Thyroid gland (tissue), 4 donors: Measurements from ENCODE around the gene DLG2. TPM values are rescaled to one million over a fixed set of nuclear protein-coding genes. Genes with fewer than 3 reads are reported as not detected.

ENCODE experiments used
- DNase-seq, 2 donors: peaks; one replicate each; pipeline ENCODE4 v3.0.0-alpha.2; 2019
- H3K27ac ChIP-seq, 3 donors: fragments of 200-600 bp; sonication (generic); 1 replicate in 2 of 3; 2 replicates in 1 of 3; pipeline ENCODE4 v1.5.1; 2016 to 2019; ENCODE audit warnings: mild to moderate bottlenecking in 1 of 3, moderate library complexity in 1 of 3
- H3K27me3 ChIP-seq: fragments of 200-600 bp; sonication (generic); one replicate; pipeline ENCODE4 v1.5.1; 2019
- H3K36me3 ChIP-seq, 2 donors: fragments of 200-600 bp; sonication (generic); one replicate each; pipeline ENCODE4 v1.5.1; 2016 to 2019
- H3K4me1 ChIP-seq, 2 donors: fragments of 200-600 bp; sonication (generic); one replicate each; pipeline ENCODE4 v1.5.1; 2017 to 2019
- H3K4me3 ChIP-seq, 3 donors: fragments of 200-600 bp; sonication (generic); replicated peaks in 1 of 3; 1 replicate in 2 of 3; 2 replicates in 1 of 3; pipeline ENCODE4 v1.5.1; 2016; ENCODE audit warnings: mild to moderate bottlenecking in 1 of 3
- H3K9me3 ChIP-seq: fragments of 200-600 bp; sonication (generic); one replicate; pipeline ENCODE4 v1.5.1; 2017
- POLR2A ChIP-seq, 2 donors: fragments of 450-650 bp; IDR thresholded peaks; one replicate each; pipeline ENCODE4 v1.6.1; 2017; ENCODE audit warnings: antibody characterized with exemption in 2 of 2, mild to moderate bottlenecking in 2 of 2, moderate library complexity in 1 of 2
- WGBS, 2 donors: methylation state at CpG; one replicate each; pipeline ENCODE4 v1.1.5; 2017; 5-methylcytosine and 5-hydroxymethylcytosine counted together
- intact Hi-C: fragments of 100-400 bp; cut with DNase I; formaldehyde crosslinking; loops from one replicate; pipeline ENCODE4 v1.15.1; 2023
- total RNA-seq, 4 donors: library from RNA; depleted of rRNA; stranded (reverse); fragments of >200 nt; gene quantifications; one replicate each; pipeline ENCODE4 v1.2.3, GENCODE V29; 2016
- TF ChIP-seq, protein P1 (sequence below), 6 experiments: fragments of 200-600 bp in 3 of 6; fragments of 450-650 bp in 3 of 6; sonication (generic) in 3 of 6; IDR thresholded peaks; one replicate each; pipeline ENCODE4 v1.5.1; 2016 to 2019; ENCODE audit warnings: antibody characterized with exemption in 6 of 6, mild to moderate bottlenecking in 2 of 6, inconsistent platforms in 1 of 6, moderate library complexity in 1 of 6

Gene DLG2
- total RNA-seq, 4 donors from 2014 or later = 29.4 to 79.4 (median 42.4) TPM

DNA sequence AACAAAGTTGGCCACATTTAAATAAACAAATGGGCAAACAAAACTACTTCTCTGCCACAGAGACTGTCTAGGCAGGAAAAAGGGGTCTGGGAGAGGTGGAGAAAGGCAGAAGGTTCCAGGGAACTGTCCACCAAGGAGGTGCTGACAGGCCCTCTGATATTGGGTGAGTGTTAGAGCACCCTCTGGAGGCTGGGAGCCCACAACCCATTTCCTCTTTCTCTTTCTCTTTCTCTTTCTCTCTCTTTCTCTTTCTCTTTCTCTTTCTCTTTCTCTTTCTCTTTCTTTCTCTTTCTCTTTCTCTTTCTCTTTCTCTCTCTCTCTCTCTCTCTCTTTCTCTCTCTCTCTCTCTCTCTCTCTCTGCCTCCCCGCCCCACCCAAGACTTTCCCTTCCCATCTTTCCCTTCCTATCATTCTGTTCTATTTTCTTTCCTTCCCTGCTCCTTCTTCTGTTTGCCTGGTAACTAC, 912.8 kb downstream of the DLG2 start:
- no peaks in the 10 kb centered on the region for H3K27me3 ChIP-seq
- no peak overlapping the region for H3K4me3 ChIP-seq
- no peaks in the 10 kb centered on the region for H3K36me3 ChIP-seq
- H3K9me3 ChIP-seq = no peaks in the 10 kb centered on the region
- TF ChIP-seq POLR2A (IDR thresholded peaks at IDR 0.05) = no peak
- TF ChIP-seq, protein P1, sequence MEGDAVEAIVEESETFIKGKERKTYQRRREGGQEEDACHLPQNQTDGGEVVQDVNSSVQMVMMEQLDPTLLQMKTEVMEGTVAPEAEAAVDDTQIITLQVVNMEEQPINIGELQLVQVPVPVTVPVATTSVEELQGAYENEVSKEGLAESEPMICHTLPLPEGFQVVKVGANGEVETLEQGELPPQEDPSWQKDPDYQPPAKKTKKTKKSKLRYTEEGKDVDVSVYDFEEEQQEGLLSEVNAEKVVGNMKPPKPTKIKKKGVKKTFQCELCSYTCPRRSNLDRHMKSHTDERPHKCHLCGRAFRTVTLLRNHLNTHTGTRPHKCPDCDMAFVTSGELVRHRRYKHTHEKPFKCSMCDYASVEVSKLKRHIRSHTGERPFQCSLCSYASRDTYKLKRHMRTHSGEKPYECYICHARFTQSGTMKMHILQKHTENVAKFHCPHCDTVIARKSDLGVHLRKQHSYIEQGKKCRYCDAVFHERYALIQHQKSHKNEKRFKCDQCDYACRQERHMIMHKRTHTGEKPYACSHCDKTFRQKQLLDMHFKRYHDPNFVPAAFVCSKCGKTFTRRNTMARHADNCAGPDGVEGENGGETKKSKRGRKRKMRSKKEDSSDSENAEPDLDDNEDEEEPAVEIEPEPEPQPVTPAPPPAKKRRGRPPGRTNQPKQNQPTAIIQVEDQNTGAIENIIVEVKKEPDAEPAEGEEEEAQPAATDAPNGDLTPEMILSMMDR (IDR thresholded peaks at IDR 0.05) = peak in 3 of 6 experiments; percentile 25 to 44 (median 26)
- no peak overlapping the region for H3K27ac ChIP-seq
- intact Hi-C loops = no loop called here
- 22 to 25% methylated on average over 1 of the region's 1 CpG for WGBS, 2 donors
- no peaks in the 10 kb centered on the region for H3K4me1 ChIP-seq
- DNase-seq = peak; percentile 44 to 63

DNA sequence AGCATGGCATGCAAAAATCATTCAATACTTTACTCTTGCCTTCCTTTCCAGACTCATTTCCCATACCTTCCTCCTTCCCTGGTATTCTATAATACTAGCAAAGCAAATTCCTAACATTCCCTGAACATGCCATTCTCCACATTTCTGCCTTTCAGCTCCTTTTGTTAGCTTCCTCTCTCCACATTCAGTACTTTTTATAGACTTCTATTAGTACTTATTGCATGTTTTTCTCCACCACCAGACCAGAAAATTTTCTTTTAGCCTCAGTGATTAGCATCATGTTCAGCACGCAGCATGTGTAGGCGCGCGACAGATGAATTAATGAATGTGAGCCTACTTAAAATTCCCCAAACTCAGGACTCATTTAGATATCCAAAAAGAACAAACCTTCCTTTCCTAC, 935.3 kb downstream of the DLG2 start:
- DNase-seq = no peak
- Histone ChIP-seq H3K27ac (no peak overlapping the region), H3K4me3 (no peak overlapping the region), H3K36me3 (no peaks in the 10 kb centered on the region), H3K4me1 (no peaks in the 10 kb centered on the region), H3K9me3 (no peaks in the 10 kb centered on the region), H3K27me3 (no peaks in the 10 kb centered on the region)
- intact Hi-C loops = no loop called here
- TF ChIP-seq POLR2A (IDR thresholded peaks at IDR 0.05) = no peak
- TF ChIP-seq, protein P1 (IDR thresholded peaks at IDR 0.05) = no peak
- WGBS, 2 donors = 63 to 75% methylated on average over 4 of the region's 4 CpGs

DNA sequence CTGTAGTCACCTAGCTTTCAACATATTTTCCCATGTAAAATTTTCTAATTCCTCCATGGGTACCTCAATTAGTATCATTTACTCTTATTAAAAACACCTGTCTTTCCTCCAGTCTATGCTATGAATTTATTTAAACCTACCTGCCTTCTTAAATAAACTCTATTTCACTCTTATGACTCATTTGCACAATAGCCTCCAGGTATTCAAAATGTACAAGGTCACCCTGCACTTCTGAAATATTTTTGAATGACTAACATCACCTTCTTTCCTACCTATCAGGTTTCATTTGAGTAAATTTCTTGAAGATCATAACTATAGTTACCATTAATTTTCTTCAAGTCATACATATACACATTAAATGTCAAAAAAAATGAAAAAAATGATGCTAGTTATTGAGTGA, 939.7 kb downstream of the DLG2 start:
- DNase-seq = no peak
- Histone ChIP-seq H3K27ac (no peak overlapping the region), H3K4me3 (no peak overlapping the region), H3K27me3 (no peaks in the 10 kb centered on the region), H3K9me3 (no peaks in the 10 kb centered on the region), H3K4me1 (no peaks in the 10 kb centered on the region), H3K36me3 (no peaks in the 10 kb centered on the region)
- no peak for TF ChIP-seq POLR2A (IDR thresholded peaks at IDR 0.05)
- TF ChIP-seq, protein P1 (IDR thresholded peaks at IDR 0.05) = no peak
- intact Hi-C loops = no loop called here

DNA sequence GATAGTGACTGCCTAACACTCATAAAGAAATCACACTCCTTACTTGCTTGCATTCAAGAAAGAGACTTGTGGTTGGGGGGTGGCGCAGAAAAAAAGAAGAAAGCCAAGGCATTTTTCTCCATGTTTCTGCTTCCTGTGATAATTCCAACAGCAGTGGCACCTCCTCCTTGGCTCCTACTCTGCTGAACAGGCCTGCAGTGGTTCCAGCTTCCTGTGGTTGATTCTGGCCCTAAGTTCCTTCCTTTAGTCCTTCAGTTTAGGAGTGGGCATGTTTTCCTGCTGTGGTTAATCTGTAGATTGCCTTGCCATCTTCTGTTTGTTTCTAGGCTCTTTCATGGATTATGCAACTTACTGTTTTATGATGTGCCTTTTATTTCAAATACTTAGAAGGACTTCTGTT, 940.4 kb downstream of the DLG2 start:
- TF ChIP-seq POLR2A (IDR thresholded peaks at IDR 0.05) = no peak
- TF ChIP-seq, protein P1 (IDR thresholded peaks at IDR 0.05) = no peak
- Histone ChIP-seq H3K4me3 (no peak overlapping the region), H3K36me3 (no peaks in the 10 kb centered on the region), H3K27ac (no peak overlapping the region), H3K9me3 (no peaks in the 10 kb centered on the region), H3K4me1 (no peaks in the 10 kb centered on the region), H3K27me3 (no peaks in the 10 kb centered on the region)
- WGBS, 2 donors = 82 to 93% methylated on average over 1 of the region's 1 CpG
- intact Hi-C loops = no loop called here
- DNase-seq = no peak

DNA sequence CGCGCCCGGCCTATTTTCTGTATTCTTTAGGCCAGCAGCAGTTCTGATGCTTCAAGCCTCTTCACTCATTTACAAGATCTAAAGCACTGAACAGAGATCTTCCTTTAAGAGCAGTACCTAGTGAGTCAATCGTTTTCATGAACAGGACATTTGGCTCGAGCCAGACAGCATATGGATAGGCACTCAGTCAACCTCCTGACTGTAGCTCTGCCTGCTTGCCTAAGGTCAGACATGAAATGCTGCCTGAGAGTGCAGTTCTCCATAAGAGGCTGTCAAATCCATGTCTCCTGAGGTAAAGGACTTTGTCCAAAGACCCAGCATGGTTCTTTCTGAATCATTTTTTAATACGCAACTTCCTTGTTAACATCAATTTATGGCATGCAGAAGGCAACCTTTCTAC, 941.2 kb downstream of the DLG2 start:
- WGBS, 2 donors = 90 to 94% methylated on average over 6 of the region's 6 CpGs
- Histone ChIP-seq H3K27ac (no peak overlapping the region), H3K4me3 (no peak overlapping the region), H3K36me3 (no peaks in the 10 kb centered on the region), H3K4me1 (no peaks in the 10 kb centered on the region), H3K9me3 (no peaks in the 10 kb centered on the region), H3K27me3 (no peaks in the 10 kb centered on the region)
- intact Hi-C loops = no loop called here
- TF ChIP-seq POLR2A (IDR thresholded peaks at IDR 0.05) = no peak
- TF ChIP-seq, protein P1 (IDR thresholded peaks at IDR 0.05) = no peak
- no peak for DNase-seq
